NCI-H128 (cell line): ENCODE data around the gene LMBR1.

Source experiments
- DNase-seq: peaks from one replicate; lab custom pipeline; 2025; ENCODE audit not compliant: unreplicated experiment; lab: John Stamatoyannopoulos, UW

LMBR1 gene

GRCh38 chr7:156628562-156628961 lies 264.4 kb downstream of the LMBR1 start:
- no peak for DNase-seq
